Measurements from ENCODE around the gene PMPCA.

DNA sequence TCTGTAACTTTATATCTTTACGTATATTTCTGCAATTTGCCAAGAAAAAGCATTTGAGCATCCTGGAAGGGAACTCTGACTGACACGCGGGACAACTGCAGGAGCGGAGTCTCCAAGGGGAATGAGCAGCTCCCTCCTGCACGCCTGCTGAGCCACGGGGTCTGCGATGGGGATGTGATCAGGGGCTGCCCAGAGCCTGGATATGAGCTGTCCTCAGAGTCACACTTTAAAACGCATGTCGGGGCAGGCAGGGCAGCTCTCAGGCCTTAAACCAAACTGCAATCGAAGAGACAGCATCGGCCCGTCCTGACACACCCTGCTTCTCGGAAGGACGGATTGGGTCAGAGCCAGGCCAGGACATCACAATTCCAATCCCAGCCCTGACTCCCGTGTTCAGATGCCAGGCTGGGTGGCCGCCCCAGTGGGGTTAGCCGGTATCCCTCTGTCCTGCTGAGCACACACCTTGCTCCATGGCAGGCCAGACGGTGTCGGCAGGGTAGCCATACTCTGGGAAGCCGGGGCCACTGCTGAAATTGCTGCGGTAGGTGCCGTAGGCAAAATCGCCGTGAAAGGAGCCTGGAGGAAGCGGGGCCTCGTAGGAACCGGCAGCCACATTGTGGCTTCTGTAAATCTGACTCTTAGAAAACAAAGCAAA lies 55.2 kb downstream of the PMPCA start:
- TF ChIP-seq, protein P1, sequence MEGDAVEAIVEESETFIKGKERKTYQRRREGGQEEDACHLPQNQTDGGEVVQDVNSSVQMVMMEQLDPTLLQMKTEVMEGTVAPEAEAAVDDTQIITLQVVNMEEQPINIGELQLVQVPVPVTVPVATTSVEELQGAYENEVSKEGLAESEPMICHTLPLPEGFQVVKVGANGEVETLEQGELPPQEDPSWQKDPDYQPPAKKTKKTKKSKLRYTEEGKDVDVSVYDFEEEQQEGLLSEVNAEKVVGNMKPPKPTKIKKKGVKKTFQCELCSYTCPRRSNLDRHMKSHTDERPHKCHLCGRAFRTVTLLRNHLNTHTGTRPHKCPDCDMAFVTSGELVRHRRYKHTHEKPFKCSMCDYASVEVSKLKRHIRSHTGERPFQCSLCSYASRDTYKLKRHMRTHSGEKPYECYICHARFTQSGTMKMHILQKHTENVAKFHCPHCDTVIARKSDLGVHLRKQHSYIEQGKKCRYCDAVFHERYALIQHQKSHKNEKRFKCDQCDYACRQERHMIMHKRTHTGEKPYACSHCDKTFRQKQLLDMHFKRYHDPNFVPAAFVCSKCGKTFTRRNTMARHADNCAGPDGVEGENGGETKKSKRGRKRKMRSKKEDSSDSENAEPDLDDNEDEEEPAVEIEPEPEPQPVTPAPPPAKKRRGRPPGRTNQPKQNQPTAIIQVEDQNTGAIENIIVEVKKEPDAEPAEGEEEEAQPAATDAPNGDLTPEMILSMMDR (IDR thresholded peaks at IDR 0.05; ENCODE audit: extremely low read depth in 1 of 2, insufficient read depth in 1 of 2, low read depth in 1 of 2, low read length in 2 of 2): no peak
- TF ChIP-seq POLR2A (IDR thresholded peaks at IDR 0.05; ENCODE audit: low read depth, low read length): no peak
- TF ChIP-seq EZH2 (IDR thresholded peaks at IDR 0.05; ENCODE audit: borderline replicate concordance, low read depth, low read length, severe bottlenecking): no peak
- no peak for TF ChIP-seq POLR2AphosphoS5 (IDR thresholded peaks at IDR 0.05; ENCODE audit: insufficient read depth, low read depth, low read length)
- TF ChIP-seq GATA2 (IDR thresholded peaks at IDR 0.05; ENCODE audit: insufficient read depth, insufficient read length, low read depth, low read length): no peak
- no peak for TF ChIP-seq MAX (IDR thresholded peaks at IDR 0.05; ENCODE audit: insufficient read depth, insufficient read length)

Data from endothelial cell of umbilical vein (primary cell).